CD14-positive monocyte (primary cell): Measurements from ENCODE around the gene GNAL. TPM values are rescaled to one million over a fixed set of nuclear protein-coding genes. Genes with fewer than 3 reads are reported as not detected.
A peak's percentile ranks its signal among the peaks of the same experiment; 100 is the strongest.

Experiments used
- DNase-seq, 3 donors: peaks; one replicate each; pipeline ENCODE4 v3.0.0-alpha.2; 2011 to 2022
- H2AFZ ChIP-seq: 2 replicates; pipeline ENCODE4 v1.6.0; 2012; ENCODE audit warnings: mild to moderate bottlenecking, low read depth, low read length, inconsistent platforms; ENCODE audit not compliant: insufficient read depth, poor library complexity, severe bottlenecking
- H3K27ac ChIP-seq, 2 donors: 1 replicate in 1 of 2; 2 replicates in 1 of 2; pipeline ENCODE4 v1.5.1; 2012 to 2013; ENCODE audit warnings: low read length in 2 of 2, control low read depth in 1 of 2, inconsistent platforms in 1 of 2, low read depth in 1 of 2, mild to moderate bottlenecking in 1 of 2
- H3K27me3 ChIP-seq, 2 donors: one replicate each; pipeline versions ENCODE4 v1.6.0 to v1.6.1; 2011 to 2013; ENCODE audit warnings: low read length in 2 of 2; ENCODE audit not compliant: control insufficient read depth in 2 of 2, insufficient read depth in 2 of 2
- H3K36me3 ChIP-seq, 2 donors: replicated peaks in 1 of 2; 1 replicate in 1 of 2; 2 replicates in 1 of 2; pipeline versions ENCODE4 v1.5.1 to v1.6.1; 2012 to 2013; ENCODE audit warnings: low read length in 2 of 2, control low read depth in 1 of 2, inconsistent platforms in 1 of 2, mild to moderate bottlenecking in 1 of 2; ENCODE audit not compliant: insufficient read depth in 2 of 2, control insufficient read depth in 1 of 2
- H3K4me1 ChIP-seq, 2 donors: 1 replicate in 1 of 2; 2 replicates in 1 of 2; pipeline versions ENCODE4 v1.5.1 to v1.6.1; 2012 to 2013; ENCODE audit warnings: low read length in 2 of 2, control low read depth in 1 of 2, inconsistent platforms in 1 of 2, mild to moderate bottlenecking in 1 of 2, moderate library complexity in 1 of 2; ENCODE audit not compliant: insufficient read depth in 2 of 2, control insufficient read depth in 1 of 2
- H3K4me2 ChIP-seq: replicated peaks from 2 replicates; pipeline ENCODE3; 2012; ENCODE audit warnings: low read length, moderate library complexity, mild to moderate bottlenecking; ENCODE audit not compliant: poor library complexity, severe bottlenecking; ENCODE audit errors: extremely low read depth
- H3K4me3 ChIP-seq, 3 experiments: fragments of 200-600 bp in 1 of 3; sonication (generic) in 1 of 3; replicated peaks in 1 of 3; 1 replicate in 2 of 3; 2 replicates in 1 of 3; pipeline ENCODE4 v1.5.1; 2011 to 2013; ENCODE audit warnings: low read length in 3 of 3, mild to moderate bottlenecking in 3 of 3, control low read depth in 2 of 3, low read depth in 2 of 3, inconsistent platforms in 1 of 3, moderate library complexity in 1 of 3
- H3K79me2 ChIP-seq: 2 replicates; pipeline ENCODE4 v1.6.0; 2012; ENCODE audit warnings: mild to moderate bottlenecking, control low read depth, inconsistent platforms, low read length, moderate library complexity; ENCODE audit not compliant: insufficient read depth
- H3K9ac ChIP-seq: 2 replicates; pipeline ENCODE4 v1.6.0; 2017; ENCODE audit warnings: low read length, mild to moderate bottlenecking; ENCODE audit not compliant: insufficient read depth, poor library complexity, severe bottlenecking
- H3K9me3 ChIP-seq, 2 donors: replicated peaks in 1 of 2; 1 replicate in 1 of 2; 2 replicates in 1 of 2; pipeline versions ENCODE4 v1.5.1 to v1.6.1; 2012 to 2013; ENCODE audit warnings: low read length in 2 of 2, control low read depth in 1 of 2; ENCODE audit not compliant: control insufficient read depth in 1 of 2, insufficient read depth in 1 of 2
- H4K20me1 ChIP-seq: 2 replicates; pipeline ENCODE4 v1.6.0; 2012; ENCODE audit warnings: mild to moderate bottlenecking, low read length, control low read depth, moderate library complexity; ENCODE audit not compliant: insufficient read depth
- H3K27ac Mint-ChIP-seq, 7 donors: one replicate each; pipeline ENCODE4 v1.8.0; 2020; ENCODE audit warnings: mild to moderate bottlenecking in 7 of 7, mixed read lengths in 7 of 7, moderate library complexity in 6 of 7, inconsistent platforms in 2 of 7
- H3K27me3 Mint-ChIP-seq, 3 donors: one replicate each; pipeline ENCODE4 v1.8.0; 2021 to 2022; ENCODE audit warnings: low read depth in 3 of 3, mild to moderate bottlenecking in 3 of 3, mixed read lengths in 3 of 3, moderate library complexity in 3 of 3, inconsistent platforms in 1 of 3
- H3K36me3 Mint-ChIP-seq, 2 donors: one replicate each; pipeline ENCODE4 v1.8.0; 2020; ENCODE audit warnings: mixed read lengths in 2 of 2, inconsistent platforms in 1 of 2, mild to moderate bottlenecking in 1 of 2
- H3K4me1 Mint-ChIP-seq: one replicate; pipeline ENCODE4 v1.8.0; 2020; ENCODE audit warnings: mild to moderate bottlenecking, mixed read lengths
- H3K4me3 Mint-ChIP-seq, 2 donors: one replicate each; pipeline ENCODE4 v1.8.0; 2020; ENCODE audit warnings: mild to moderate bottlenecking in 2 of 2, mixed read lengths in 2 of 2, moderate library complexity in 1 of 2
- H3K9me3 Mint-ChIP-seq, 7 donors: one replicate each; pipeline ENCODE4 v1.8.0; 2020 to 2022; ENCODE audit warnings: mixed read lengths in 7 of 7, mild to moderate bottlenecking in 6 of 7, moderate library complexity in 6 of 7, inconsistent platforms in 2 of 7
- WGBS: methylation state at CpG from one replicate; pipeline ENCODE4 v1.1.5; 2013; ENCODE audit warnings: missing lambda C conversion rate; ENCODE audit not compliant: insufficient coverage; 5-methylcytosine and 5-hydroxymethylcytosine counted together
- intact Hi-C, 2 donors: fragments of 100-400 bp; cut with micrococcal nuclease; formaldehyde crosslinking; loops; one replicate each; pipeline versions ENCODE4 v1.15.0 to v1.15.1; 2023
- polyA plus RNA-seq, 3 donors: library from polyadenylated mRNA; depleted of rRNA in 1 of 3; unstranded in 2 of 3; stranded (reverse) in 1 of 3; fragments of 300-500 nt in 2 of 3; fragments of >200 nt in 1 of 3; fragmentation: Illumina TruSeq in 2 of 3; gene quantifications; 1 replicate in 2 of 3; 2 replicates in 1 of 3; pipeline ENCODE4 v1.2.3, GENCODE V29; 2012 to 2021
- TF ChIP-seq, protein P1 (sequence below): fragments of 200-600 bp; IDR thresholded peaks from one replicate; pipeline ENCODE4 v1.8.0; 2022; ENCODE audit warnings: antibody characterized with exemption, mild to moderate bottlenecking

Gene GNAL
- polyA plus RNA-seq, 3 donors = 0.01 to 0.03 TPM; not detected in 1

DNA sequence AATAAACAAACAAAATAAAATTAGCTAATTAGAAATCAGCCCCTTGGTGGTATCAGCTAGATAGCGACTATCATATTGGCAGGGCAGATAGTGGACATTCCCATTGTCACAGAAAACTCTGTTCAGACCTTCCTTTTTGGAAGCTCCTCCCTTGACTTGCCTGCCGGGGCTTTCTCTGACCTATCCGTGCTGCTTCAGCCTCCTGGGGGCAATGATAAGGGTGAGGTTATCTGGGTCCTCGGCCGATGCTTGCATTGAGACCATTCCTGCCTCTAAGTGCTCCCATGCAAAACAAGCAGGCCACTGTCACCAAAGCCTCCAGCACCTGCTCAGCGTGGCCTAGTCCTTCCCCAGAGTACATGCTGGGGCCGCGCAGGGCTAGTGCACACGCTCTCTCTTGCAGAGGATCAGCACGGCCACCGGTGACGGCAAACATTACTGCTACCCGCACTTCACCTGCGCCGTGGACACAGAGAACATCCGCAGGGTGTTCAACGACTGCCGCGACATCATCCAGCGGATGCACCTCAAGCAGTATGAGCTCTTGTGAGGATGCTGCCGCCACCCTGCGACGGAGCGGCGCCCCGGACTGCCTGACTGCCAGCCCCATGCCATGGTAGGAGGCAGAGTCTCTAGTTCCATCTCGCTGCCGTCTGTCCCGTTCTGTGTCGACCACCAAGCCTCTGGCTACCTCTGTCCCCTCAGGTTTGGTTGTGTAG is 191.7 kb downstream of the GNAL start:
- Mint-ChIP-seq H3K27me3 (peaks cover 0 to 1% (median 0%) of the 10 kb centered on the region in 3 donors), H3K4me1 (peaks cover 46% of the 10 kb centered on the region), H3K4me3 (no peak overlapping the region), H3K36me3 (peaks cover 30 to 53% of the 10 kb centered on the region in 2 donors), H3K9me3 (peaks cover 0 to 2% (median 0%) of the 10 kb centered on the region in 7 donors), H3K27ac (peak overlapping the region in 4 of 7 donors; percentile 66 to 94 (median 90))
- H3K27me3 ChIP-seq = no peaks in the 10 kb centered on the region
- no peaks in the 10 kb centered on the region for H3K9me3 ChIP-seq
- intact Hi-C loops = no loop called here
- H3K4me1 ChIP-seq = peaks cover 45 to 47% of the 10 kb centered on the region in 2 donors
- no peak overlapping the region for H3K4me3 ChIP-seq
- WGBS = 98% methylated on average over 28 of the region's 30 CpGs
- DNase-seq = no peak
- TF ChIP-seq, protein P1, sequence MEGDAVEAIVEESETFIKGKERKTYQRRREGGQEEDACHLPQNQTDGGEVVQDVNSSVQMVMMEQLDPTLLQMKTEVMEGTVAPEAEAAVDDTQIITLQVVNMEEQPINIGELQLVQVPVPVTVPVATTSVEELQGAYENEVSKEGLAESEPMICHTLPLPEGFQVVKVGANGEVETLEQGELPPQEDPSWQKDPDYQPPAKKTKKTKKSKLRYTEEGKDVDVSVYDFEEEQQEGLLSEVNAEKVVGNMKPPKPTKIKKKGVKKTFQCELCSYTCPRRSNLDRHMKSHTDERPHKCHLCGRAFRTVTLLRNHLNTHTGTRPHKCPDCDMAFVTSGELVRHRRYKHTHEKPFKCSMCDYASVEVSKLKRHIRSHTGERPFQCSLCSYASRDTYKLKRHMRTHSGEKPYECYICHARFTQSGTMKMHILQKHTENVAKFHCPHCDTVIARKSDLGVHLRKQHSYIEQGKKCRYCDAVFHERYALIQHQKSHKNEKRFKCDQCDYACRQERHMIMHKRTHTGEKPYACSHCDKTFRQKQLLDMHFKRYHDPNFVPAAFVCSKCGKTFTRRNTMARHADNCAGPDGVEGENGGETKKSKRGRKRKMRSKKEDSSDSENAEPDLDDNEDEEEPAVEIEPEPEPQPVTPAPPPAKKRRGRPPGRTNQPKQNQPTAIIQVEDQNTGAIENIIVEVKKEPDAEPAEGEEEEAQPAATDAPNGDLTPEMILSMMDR = no peak
- peak overlapping the region in 1 of 2 donors; percentile 86 for H3K27ac ChIP-seq
- no peak overlapping the region for H3K4me2 ChIP-seq
- no peaks in the 10 kb centered on the region for H3K79me2 ChIP-seq
- peaks cover 8 to 14% of the 10 kb centered on the region in 2 donors for H3K36me3 ChIP-seq
- H3K9ac ChIP-seq = no peak overlapping the region
- no peak overlapping the region for H2AFZ ChIP-seq
- H4K20me1 ChIP-seq = no peaks in the 10 kb centered on the region

DNA sequence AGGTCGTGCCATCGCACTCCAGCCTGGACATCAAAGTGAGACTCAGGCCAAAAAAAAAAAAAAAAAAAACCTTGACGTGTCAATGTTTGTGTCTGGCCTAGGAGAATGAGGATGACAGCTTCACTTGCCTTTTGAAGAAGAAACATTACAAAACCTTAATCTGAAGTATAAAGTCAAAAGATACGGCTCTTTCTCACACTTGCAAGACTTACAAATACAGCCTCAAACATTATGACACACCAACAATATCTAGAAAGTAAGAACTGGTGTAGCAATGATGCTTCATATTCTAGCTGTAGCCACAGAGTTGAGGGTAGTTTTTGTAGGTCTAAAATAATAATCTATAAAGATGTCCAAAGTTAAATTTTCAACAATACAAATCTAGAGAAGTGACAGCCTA is 193.6 kb downstream of the GNAL start:
- peak overlapping the region; percentile 74 to 86 for H3K27ac ChIP-seq
- WGBS = 80% methylated on average over 2 of the region's 4 CpGs

More for the DNA sequence above, 193.6 kb downstream of the GNAL start:
- peak overlapping the region in 1 of 3 experiments; percentile 35 for H3K4me3 ChIP-seq
- H3K36me3 ChIP-seq = peaks cover 20 to 30% of the 10 kb centered on the region in 2 donors
- TF ChIP-seq, protein P1 = no peak
- H3K9me3 ChIP-seq = no peaks in the 10 kb centered on the region
- no peaks in the 10 kb centered on the region for H3K79me2 ChIP-seq
- peak; percentile 50 to 57 (median 52) for DNase-seq
- no peaks in the 10 kb centered on the region for H3K9me3 Mint-ChIP-seq
- H3K4me1 ChIP-seq = peaks cover 50 to 56% of the 10 kb centered on the region in 2 donors
- intact Hi-C loops = no loop called here
- peak overlapping the region in 1 of 2 donors; percentile 43 for H3K4me3 Mint-ChIP-seq
- H3K27me3 ChIP-seq = no peaks in the 10 kb centered on the region
- H3K9ac ChIP-seq = peak overlapping the region; percentile 1
- H4K20me1 ChIP-seq = no peaks in the 10 kb centered on the region
- H3K27me3 Mint-ChIP-seq = peaks cover 0 to 1% (median 0%) of the 10 kb centered on the region in 3 donors
- H3K27ac Mint-ChIP-seq = peak overlapping the region; percentile 90 to 95 (median 94)
- no peak overlapping the region for H2AFZ ChIP-seq
- peak overlapping the region; percentile 65 for H3K4me2 ChIP-seq
- H3K4me1 Mint-ChIP-seq = peaks cover 53% of the 10 kb centered on the region
- H3K36me3 Mint-ChIP-seq = peaks cover 34 to 53% of the 10 kb centered on the region in 2 donors
